ENCODE measurements around the gene APOE.

The APOE gene

DNA sequence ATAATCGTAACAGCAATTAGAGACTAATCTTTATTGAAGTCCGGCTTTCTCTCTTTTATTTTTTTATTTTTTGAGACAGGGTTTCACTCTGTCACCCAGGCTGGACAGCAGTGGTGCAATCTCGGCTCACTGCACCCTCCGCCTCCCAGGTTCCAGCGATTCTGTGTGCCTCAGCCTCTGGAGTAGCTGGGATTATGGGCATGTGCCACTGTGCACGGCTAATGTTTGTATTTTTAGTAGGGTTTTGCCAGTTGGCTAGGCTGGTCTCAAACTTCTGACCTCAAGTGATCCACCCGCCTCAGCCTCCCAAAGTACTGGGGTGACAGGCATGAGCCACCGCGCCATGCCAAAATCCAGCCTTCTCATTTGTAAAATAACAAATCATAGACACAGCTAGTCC lies 44.0 kb downstream of the APOE start:
- TF ChIP-seq, protein P1, sequence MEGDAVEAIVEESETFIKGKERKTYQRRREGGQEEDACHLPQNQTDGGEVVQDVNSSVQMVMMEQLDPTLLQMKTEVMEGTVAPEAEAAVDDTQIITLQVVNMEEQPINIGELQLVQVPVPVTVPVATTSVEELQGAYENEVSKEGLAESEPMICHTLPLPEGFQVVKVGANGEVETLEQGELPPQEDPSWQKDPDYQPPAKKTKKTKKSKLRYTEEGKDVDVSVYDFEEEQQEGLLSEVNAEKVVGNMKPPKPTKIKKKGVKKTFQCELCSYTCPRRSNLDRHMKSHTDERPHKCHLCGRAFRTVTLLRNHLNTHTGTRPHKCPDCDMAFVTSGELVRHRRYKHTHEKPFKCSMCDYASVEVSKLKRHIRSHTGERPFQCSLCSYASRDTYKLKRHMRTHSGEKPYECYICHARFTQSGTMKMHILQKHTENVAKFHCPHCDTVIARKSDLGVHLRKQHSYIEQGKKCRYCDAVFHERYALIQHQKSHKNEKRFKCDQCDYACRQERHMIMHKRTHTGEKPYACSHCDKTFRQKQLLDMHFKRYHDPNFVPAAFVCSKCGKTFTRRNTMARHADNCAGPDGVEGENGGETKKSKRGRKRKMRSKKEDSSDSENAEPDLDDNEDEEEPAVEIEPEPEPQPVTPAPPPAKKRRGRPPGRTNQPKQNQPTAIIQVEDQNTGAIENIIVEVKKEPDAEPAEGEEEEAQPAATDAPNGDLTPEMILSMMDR (IDR thresholded peaks at IDR 0.05; ENCODE audit: insufficient read depth, missing control alignments), result no peak
- FAIRE-seq (no peak), DNase-seq (ENCODE audit: insufficient read length, low spot score) (no peak)

DNA sequence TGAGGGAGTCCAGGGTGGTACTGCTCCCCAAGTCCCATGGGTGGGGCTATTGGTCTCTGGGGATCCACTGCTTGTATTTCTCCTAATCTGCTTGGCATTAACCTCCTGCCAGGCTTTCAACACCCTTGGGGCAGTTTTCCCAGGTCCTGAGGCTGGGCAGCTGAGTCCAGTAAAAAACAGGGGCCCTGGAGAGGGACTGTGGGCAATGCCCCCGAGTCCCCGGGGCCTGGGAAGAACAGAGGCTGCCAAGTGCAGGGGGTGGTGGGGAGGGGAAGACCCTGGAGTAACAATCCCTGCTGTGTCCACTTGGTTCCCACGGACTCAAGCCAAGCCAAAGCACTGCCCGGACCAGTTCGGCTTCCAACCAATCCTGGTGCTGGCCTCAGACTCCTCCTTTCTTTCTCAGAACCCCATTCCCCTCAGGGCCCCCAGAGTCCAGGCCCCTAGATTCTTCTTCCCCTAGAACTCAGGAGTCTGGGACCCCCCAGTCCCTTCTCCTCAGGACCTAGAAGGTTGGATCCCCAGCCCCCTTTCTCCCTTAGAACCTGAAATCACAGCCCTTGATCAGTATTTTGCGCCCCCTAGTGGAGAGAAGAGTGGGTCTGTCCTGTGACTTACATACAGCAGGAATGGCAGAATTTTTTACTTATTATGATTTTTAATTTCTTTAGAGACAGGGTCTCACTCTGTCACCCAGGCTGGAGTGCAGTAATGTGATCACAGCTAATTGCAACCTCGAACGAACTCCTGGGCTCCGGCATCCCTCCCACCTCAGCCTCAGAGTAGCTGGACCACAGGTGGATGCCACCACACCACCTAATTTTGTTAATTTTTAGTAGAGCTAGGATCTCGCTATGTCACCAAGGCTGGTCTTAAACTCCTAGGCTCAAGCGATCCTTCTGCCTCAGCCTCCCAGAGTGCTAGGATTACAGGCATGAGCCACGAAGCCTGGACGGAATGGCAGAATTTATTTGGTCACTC lies 45.9 kb downstream of the APOE start:
- no peak for FAIRE-seq
- peak; percentile 88 for DNase-seq (ENCODE audit: insufficient read length, low spot score)
- TF ChIP-seq, protein P1 (IDR thresholded peaks at IDR 0.05; ENCODE audit: insufficient read depth, missing control alignments), result peak; percentile 88

DNA sequence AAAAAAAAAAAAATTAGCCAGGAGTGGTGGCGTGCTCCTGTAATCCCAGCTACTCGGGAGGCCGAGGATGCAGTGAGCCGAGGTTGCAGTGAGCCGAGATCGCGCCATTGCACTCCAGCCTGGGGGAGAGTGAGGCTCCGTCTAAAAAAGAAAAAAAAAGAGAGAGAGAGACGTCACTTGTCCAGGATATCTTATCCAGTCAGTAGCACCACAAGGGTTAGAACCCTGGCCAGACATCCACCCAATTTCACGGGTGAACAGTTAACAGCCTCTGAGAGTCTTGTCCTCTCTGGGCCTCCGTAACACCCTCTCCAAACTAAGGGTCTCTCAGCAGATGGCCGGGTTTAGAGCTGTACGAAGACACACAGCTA lies 48.7 kb downstream of the APOE start:
- DNase-seq (ENCODE audit: insufficient read length, low spot score) (no peak), FAIRE-seq (no peak)
- TF ChIP-seq, protein P1 (IDR thresholded peaks at IDR 0.05; ENCODE audit: insufficient read depth, missing control alignments), result no peak

DNA sequence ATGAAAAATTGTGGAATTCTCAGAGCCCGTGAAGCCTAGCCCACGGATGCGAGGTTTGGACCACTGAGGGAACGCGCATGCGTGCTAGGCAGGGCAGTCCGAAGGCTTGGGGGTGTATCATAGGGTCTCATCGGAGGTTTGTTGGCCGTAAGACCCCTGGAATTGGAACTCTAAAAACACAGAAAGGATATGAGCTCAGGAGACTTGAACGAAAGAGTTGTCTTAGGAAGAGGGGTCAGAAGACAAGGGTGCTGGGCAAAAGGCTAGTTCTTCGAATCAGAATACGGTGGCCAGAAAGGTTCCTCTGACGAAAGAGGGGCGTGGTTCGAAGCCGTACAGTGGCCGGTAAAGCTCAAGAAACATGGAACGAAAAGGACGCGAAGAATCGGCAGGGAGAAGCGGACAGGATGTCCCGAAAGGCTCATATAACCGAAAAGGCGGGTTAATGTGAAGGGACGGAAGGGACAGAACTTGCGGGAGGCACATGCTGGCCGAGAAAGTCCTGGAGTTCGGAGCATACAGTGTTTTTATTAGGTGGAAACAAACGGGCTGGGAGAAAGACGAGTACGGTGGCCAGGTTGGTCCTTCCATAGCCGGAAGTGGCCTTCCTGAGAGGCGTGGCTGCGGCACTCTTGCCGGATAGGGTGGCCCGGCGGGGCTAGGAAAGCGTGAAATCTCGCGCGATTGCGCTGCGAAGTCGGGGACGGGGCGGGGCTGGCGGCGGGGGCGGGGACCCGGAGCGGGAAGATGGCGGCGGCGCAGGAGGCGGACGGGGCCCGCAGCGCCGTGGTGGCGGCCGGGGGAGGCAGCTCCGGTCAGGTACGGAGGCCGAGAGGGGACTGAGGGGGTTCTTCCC lies 49.3 kb downstream of the APOE start, which contains the start of gene CLPTM1:
Gene CLPTM1, plus strand, starts transcription at position 732 of the 856 bp plus-strand sequence. Its CDS starts 16 bp downstream, at position 748.
- FAIRE-seq (no peak), DNase-seq (ENCODE audit: insufficient read length, low spot score) (peak; percentile 93)
- TF ChIP-seq, protein P1 (IDR thresholded peaks at IDR 0.05; ENCODE audit: insufficient read depth, missing control alignments), result no peak

DNA sequence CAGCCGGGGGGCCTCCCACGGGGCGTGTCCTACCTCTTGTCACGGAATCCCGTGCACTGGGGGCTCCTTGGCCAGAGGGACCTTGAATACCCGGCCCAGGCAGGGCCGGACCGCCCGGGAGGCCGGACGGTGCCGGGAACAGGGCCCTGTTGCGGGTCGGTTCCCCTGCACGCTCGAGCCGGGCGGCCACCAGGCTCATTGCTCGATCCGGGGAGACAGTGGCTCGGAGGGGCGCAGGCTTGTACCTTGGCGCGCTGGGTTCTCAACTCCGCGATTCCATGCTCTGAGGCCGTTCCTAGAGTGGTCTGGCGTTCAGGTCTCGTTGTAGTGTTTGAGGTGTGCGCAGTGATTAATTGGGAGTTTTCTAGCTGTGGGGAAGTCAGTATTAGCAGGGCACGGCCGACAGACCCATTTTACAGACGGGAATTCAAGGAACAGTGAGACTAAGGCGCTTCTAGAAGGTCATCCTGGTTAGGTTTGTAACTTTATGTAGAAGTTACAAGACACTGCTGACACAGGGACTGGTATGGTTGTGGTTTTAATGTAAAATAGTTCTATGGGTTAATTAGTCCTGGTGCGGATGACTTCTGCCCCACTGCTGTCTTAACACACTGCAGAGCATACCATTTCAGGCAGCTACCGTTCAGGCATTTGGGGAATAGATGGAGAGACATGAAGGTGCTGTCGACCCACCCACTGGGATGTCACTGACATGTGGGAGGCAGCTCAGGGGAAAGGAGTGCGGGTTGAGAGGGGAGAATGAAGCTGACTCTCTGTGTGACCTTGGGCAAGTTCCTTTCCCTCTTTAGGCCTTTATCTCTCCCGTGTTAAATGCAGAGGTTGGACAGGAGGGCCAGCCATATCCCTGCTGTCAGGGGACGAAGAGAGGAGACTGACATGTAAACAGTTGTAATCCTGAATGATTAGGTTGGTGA lies 50.2 kb downstream of the APOE start:
- TF ChIP-seq, protein P1 (IDR thresholded peaks at IDR 0.05; ENCODE audit: insufficient read depth, missing control alignments), result no peak
- FAIRE-seq (no peak), DNase-seq (ENCODE audit: insufficient read length, low spot score) (no peak)

DNA sequence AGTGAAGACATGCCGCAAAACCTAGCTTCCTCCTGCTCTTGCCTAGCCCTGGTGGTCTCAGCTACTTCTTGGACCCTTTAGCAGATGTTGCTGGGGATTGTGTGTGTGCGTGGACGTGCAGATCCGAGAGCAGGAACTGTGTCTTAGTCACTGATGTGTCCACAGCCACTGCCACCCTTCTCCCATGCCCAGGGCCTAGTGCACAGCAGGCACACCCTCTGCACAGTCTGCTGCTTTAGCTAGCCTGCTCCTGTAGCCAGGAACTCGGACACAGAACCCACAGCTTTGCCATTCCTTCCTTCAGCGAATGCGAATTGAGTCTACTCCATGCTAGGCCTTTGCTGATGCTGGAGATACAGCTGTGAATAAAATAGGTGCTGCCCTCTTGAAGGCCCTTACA lies 51.9 kb downstream of the APOE start:
- TF ChIP-seq, protein P1 (IDR thresholded peaks at IDR 0.05; ENCODE audit: insufficient read depth, missing control alignments), result no peak
- FAIRE-seq (no peak), DNase-seq (ENCODE audit: insufficient read length, low spot score) (no peak)
